Upper lobe of left lung (tissue), 4 donors: Measurements from ENCODE around the gene STRBP.

Source experiments
- POLR2A ChIP-seq, 4 donors: fragments of 450-650 bp; IDR thresholded peaks; one replicate each; pipeline ENCODE4 v1.5.1; 2016 to 2017; ENCODE audit warnings: antibody characterized with exemption in 4 of 4, mild to moderate bottlenecking in 2 of 4
- TF ChIP-seq, protein P1 (sequence below), 6 experiments: fragments of 450-650 bp in 4 of 6; fragments of 200-600 bp in 2 of 6; sonication (generic) in 2 of 6; IDR thresholded peaks; one replicate each; pipeline ENCODE4 v1.5.1; 2016 to 2019; ENCODE audit warnings: antibody characterized with exemption in 6 of 6

DNA sequence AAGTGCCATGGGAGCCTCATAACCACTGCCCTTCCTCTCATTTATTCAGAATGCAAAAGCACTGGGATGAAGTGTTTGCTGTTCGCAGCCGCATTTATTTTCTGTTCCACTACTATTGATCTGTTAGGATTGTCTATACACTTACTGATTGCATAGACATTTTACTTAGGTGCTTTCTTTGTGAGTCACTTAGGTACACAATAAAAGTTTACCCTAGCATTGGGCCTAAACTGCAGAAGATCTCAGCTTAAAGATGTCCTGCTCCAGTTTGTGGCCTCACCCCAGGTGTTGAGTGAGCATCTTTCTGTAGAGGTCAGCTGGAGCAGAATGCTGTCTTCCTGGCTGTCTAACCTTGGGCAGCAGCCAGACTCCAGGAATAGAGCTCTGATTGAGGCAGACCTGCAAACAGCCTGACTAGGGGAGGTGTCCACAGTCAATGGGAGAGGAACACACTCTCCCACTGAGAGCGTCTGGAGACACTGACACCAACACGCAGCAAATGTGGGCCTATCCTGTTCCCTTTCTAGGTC, 181.0 kb downstream of the STRBP start:
- TF ChIP-seq, protein P1, sequence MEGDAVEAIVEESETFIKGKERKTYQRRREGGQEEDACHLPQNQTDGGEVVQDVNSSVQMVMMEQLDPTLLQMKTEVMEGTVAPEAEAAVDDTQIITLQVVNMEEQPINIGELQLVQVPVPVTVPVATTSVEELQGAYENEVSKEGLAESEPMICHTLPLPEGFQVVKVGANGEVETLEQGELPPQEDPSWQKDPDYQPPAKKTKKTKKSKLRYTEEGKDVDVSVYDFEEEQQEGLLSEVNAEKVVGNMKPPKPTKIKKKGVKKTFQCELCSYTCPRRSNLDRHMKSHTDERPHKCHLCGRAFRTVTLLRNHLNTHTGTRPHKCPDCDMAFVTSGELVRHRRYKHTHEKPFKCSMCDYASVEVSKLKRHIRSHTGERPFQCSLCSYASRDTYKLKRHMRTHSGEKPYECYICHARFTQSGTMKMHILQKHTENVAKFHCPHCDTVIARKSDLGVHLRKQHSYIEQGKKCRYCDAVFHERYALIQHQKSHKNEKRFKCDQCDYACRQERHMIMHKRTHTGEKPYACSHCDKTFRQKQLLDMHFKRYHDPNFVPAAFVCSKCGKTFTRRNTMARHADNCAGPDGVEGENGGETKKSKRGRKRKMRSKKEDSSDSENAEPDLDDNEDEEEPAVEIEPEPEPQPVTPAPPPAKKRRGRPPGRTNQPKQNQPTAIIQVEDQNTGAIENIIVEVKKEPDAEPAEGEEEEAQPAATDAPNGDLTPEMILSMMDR (IDR thresholded peaks at IDR 0.05): no peak
- TF ChIP-seq POLR2A (IDR thresholded peaks at IDR 0.05): no peak
